ENCODE results near the gene LCN6. TPM values are rescaled to one million over a fixed set of nuclear protein-coding genes. Genes with fewer than 3 reads are reported as not detected.

LCN6 gene
- total and polyA plus RNA-seq, 2 of the 13 experiments (the other 11 are each of a cell fraction or from before 2014, with no cell fraction given): not detected

GRCh38 chr9:136777359-136777758 is 29.0 kb upstream of the LCN6 start:
- H3K9ac ChIP-seq (ENCODE audit: insufficient read depth, low read depth, low read length): peak overlapping the region; percentile 54
- H3K27ac ChIP-seq (ENCODE audit: extremely low read length, insufficient read depth, low read length): peak overlapping the region; percentile 54
- no peaks in the 10 kb centered on the region for H3K27me3 ChIP-seq (ENCODE audit: control insufficient read depth in 1 of 2, insufficient read depth in 2 of 2, low read length in 2 of 2)
- ChIA-PET CTCF (ENCODE audit: low intra/inter-chr PET ratio, low total read pairs) (no interaction called here), POLR2A (interaction anchor here (1.1 to 1.4 kb wide), 5 partner anchors 11 to 49 kb away, joined by 3 to 5 read pairs (median 4); partner anchors contain the start of genes LCN8 and TMEM141)
- in situ Hi-C loops (cut with HindIII; ENCODE audit: extremely low pct_ligation_motif_present, low pct_unique_long_range_greater_than_20kb) (loop anchor here (10.0 kb wide), 1 partner anchor 267 kb away; the partner anchor contains the start of gene NPDC1), intact Hi-C loops (cut with micrococcal nuclease; ENCODE audit: unreplicated experiment) (no loop called here)
- peak overlapping the region; percentile 80 for H3K4me2 ChIP-seq (ENCODE audit: low read depth, low read length)
- H3K4me3 ChIP-seq (replicated peaks in 1 of 3; ENCODE audit: insufficient read depth in 1 of 3, low read depth in 2 of 3, low read length in 3 of 3): peak overlapping the region; percentile 1 to 53 (median 50); a peak in 4 of 6 replicates
- H3K36me3 ChIP-seq (replicated peaks in 1 of 2; ENCODE audit: control insufficient read depth in 1 of 2, insufficient read depth in 2 of 2, low read length in 2 of 2): no peaks in the 10 kb centered on the region
- H2AFZ ChIP-seq (ENCODE audit: low read length): peak overlapping the region; percentile 91
- 6% methylated on average over 8 of the region's 14 CpGs for WGBS (ENCODE audit: low lambda C conversion rate)
- H4K20me1 ChIP-seq (ENCODE audit: insufficient read depth, low read length): no peaks in the 10 kb centered on the region
- no peak for FAIRE-seq
- H3K4me1 ChIP-seq (ENCODE audit: insufficient read depth, low read length): peaks cover 52% of the 10 kb centered on the region
- ATAC-seq: peak; percentile 60
- no peaks in the 10 kb centered on the region for H3K79me2 ChIP-seq (ENCODE audit: insufficient read depth, low read length)
- peaks cover 6% of the 10 kb centered on the region; the same call in 1 of the 2 replicates for H3K9me3 ChIP-seq (ENCODE audit: low read length)
- DNase-seq (ENCODE audit: low spot score): no peak
- BruUV-seq (replicated peaks): no TSS peak
- TF ChIP-seq LCORL (IDR thresholded peaks at IDR 0.05): no peak
- TF ChIP-seq LCORL (CRISPR knock-in tag; IDR thresholded peaks at IDR 0.05): peak; percentile 57; the same call in 1 of the 2 replicates
- no peak for TF ChIP-seq RBFOX2 (IDR thresholded peaks at IDR 0.05; ENCODE audit: low read depth, low read length)
- no peak for TF ChIP-seq ZGPAT (CRISPR knock-in tag; IDR thresholded peaks at IDR 0.05)
- no peak for TF ChIP-seq ZNF142 (CRISPR knock-in tag; IDR thresholded peaks at IDR 0.05)
- no peak for TF ChIP-seq PLSCR1 (CRISPR knock-in tag; IDR thresholded peaks at IDR 0.05; ENCODE audit: borderline replicate concordance)
- no peak for TF ChIP-seq NFKBIZ (CRISPR knock-in tag; IDR thresholded peaks at IDR 0.05)
- no peak; the same call in 1 of the 2 replicates for TF ChIP-seq ZBTB38 (CRISPR knock-in tag; IDR thresholded peaks at IDR 0.05)
- TF ChIP-seq ZNF12 (CRISPR knock-in tag; IDR thresholded peaks at IDR 0.05): no peak
- TF ChIP-seq MTERF4 (CRISPR knock-in tag; IDR thresholded peaks at IDR 0.05): no peak
- TF ChIP-seq ZNF44 (CRISPR knock-in tag; IDR thresholded peaks at IDR 0.05): no peak
- no peak for TF ChIP-seq ZNF335 (CRISPR knock-in tag; IDR thresholded peaks at IDR 0.05)
- TF ChIP-seq TFDP1 (CRISPR knock-in tag; IDR thresholded peaks at IDR 0.05; ENCODE audit: borderline replicate concordance): no peak
- TF ChIP-seq ZNF350 (CRISPR knock-in tag; IDR thresholded peaks at IDR 0.05; ENCODE audit: borderline replicate concordance, low read depth): no peak
- TF ChIP-seq ARID2 (CRISPR knock-in tag; IDR thresholded peaks at IDR 0.05; ENCODE audit: borderline replicate concordance): no peak
